Hepatocyte (in vitro differentiated cells): ENCODE results near the gene NDUFB8. TPM values are rescaled to one million over a fixed set of nuclear protein-coding genes. Genes with fewer than 3 reads are reported as not detected.

Source experiments
- DNase-seq: peaks from one replicate; pipeline ENCODE4 v3.0.0-alpha.2; 2016; ENCODE audit warnings: low spot score
- H2AFZ ChIP-seq: fragments of 200-600 bp; sonication (generic); 2 replicates; pipeline ENCODE4 v1.6.0; 2016; ENCODE audit warnings: antibody characterized with exemption, mild to moderate bottlenecking
- H3K27ac ChIP-seq: fragments of 200-600 bp; sonication (generic); 2 replicates; pipeline ENCODE4 v1.5.1; 2016; ENCODE audit warnings: mild to moderate bottlenecking
- H3K27me3 ChIP-seq: fragments of 200-600 bp; sonication (generic); 2 replicates; pipeline ENCODE4 v1.6.1; 2016
- H3K36me3 ChIP-seq: fragments of 200-600 bp; sonication (generic); replicated peaks from 2 replicates; pipeline ENCODE4 v1.5.1; 2016; ENCODE audit warnings: low read depth; ENCODE audit not compliant: insufficient read depth
- H3K4me1 ChIP-seq: fragments of 200-600 bp; sonication (generic); 2 replicates; pipeline ENCODE4 v1.5.1; 2016; ENCODE audit warnings: mild to moderate bottlenecking, moderate library complexity; ENCODE audit not compliant: insufficient read depth
- H3K4me2 ChIP-seq: fragments of 200-600 bp; sonication (generic); 2 replicates; pipeline ENCODE4 v1.6.0; 2016
- H3K4me3 ChIP-seq: fragments of 200-600 bp; sonication (generic); 2 replicates; pipeline ENCODE4 v1.5.1; 2016; ENCODE audit warnings: mild to moderate bottlenecking
- H3K79me2 ChIP-seq: fragments of 200-600 bp; sonication (generic); 2 replicates; pipeline ENCODE4 v1.6.0; 2017; ENCODE audit warnings: mild to moderate bottlenecking
- H3K9me2 ChIP-seq: fragments of 200-600 bp; sonication (generic); replicated peaks from 2 replicates; pipeline ENCODE4 v1.6.0; 2017; ENCODE audit warnings: mild to moderate bottlenecking; ENCODE audit not compliant: insufficient read depth
- H3K9me3 ChIP-seq: fragments of 200-600 bp; sonication (generic); 2 replicates; pipeline ENCODE4 v1.5.1; 2016; ENCODE audit warnings: low read depth, mild to moderate bottlenecking
- H4K20me1 ChIP-seq: fragments of 200-600 bp; sonication (generic); 2 replicates; pipeline ENCODE4 v1.6.0; 2016; ENCODE audit warnings: mild to moderate bottlenecking; ENCODE audit not compliant: insufficient read depth, poor library complexity, severe bottlenecking
- EZH2 ChIP-seq: fragments of 200-600 bp; sonication (generic); IDR thresholded peaks from 2 replicates; pipeline ENCODE4 v1.6.1; 2016; ENCODE audit warnings: antibody characterized with exemption, mild to moderate bottlenecking, borderline replicate concordance
- EZH2phosphoT487 ChIP-seq: fragments of 200-600 bp; sonication (generic); IDR thresholded peaks from one replicate; pipeline ENCODE4 v1.6.1; 2018; ENCODE audit warnings: antibody characterized with exemption, mild to moderate bottlenecking, low read depth, moderate library complexity; ENCODE audit not compliant: unreplicated experiment, severe bottlenecking
- WGBS: methylation state at CpG from one replicate; pipeline ENCODE4 v1.1.6; 2016; ENCODE audit warnings: low lambda C conversion rate; ENCODE audit errors: missing lambda C conversion rate; 5-methylcytosine and 5-hydroxymethylcytosine counted together
- polyA plus RNA-seq: library from polyadenylated mRNA; unstranded; fragments of >200 nt; fragmentation: Nextera tagmentation; extraction: Ambion mirVana; gene quantifications from 2 replicates; pipeline ENCODE4 v1.2.1, GENCODE V29; 2016
- total RNA-seq: library from RNA; depleted of rRNA; stranded (reverse); fragments of >200 nt; gene quantifications from 2 replicates; pipeline ENCODE4 v1.2.3, GENCODE V29; 2014
- TF ChIP-seq, protein P1 (sequence below): fragments of 200-600 bp; sonication (generic); IDR thresholded peaks from 2 replicates; pipeline ENCODE4 v1.5.1; 2016; ENCODE audit warnings: antibody characterized with exemption, mild to moderate bottlenecking; ENCODE audit not compliant: poor library complexity

NDUFB8 gene
- total and polyA plus RNA-seq, 2 experiments from 2014 or later: 124 to 355 TPM

DNA sequence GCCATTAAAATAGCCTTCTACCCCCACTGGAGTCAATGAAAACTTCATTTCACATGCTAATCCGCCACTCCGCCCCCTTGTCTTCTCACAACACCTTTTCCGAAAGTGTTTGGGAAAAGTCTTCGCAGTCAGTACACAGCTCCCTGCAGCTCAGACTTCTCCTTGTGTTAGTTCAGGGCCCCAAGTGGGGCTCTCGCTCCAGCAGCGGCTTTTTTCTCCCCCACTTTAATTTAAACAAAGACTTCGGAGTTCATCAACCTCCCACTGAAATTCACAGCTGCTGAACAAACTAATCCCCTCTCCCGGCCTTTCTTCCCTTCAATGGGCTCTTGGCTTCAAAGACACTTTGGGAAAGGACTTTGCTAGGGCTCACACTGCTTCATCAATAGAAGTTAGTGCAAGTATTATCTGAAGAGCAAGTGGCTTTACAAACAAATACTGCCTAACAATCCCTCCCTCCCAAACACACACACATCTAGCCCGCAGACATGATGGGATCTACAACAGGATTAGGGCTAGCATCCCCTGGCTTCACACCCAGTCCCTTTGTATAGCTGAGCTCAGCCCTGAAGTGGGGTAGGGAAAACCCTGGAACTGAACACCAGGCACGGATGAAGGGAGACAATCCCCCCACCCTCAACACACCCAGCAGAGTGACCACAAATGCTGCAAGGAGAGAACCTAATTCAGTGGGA, 43.7 kb downstream of the NDUFB8 start:
- H3K36me3 ChIP-seq: no peaks in the 10 kb centered on the region
- whole genome bisulfite sequencing: 58% methylated on average over 10 of the region's 10 CpGs
- H3K27me3 ChIP-seq: peaks cover 25% of the 10 kb centered on the region

GRCh38 chr10:100485366-100485765, 44.3 kb downstream of the NDUFB8 start:
- DNase-seq: no peak
- WGBS: 55% methylated on average over 8 of the region's 8 CpGs
- no peak overlapping the region for H3K4me2 ChIP-seq
- H3K27me3 ChIP-seq: peaks cover 31% of the 10 kb centered on the region
- no peaks in the 10 kb centered on the region for H3K9me2 ChIP-seq
- H3K79me2 ChIP-seq: no peaks in the 10 kb centered on the region
- no peak overlapping the region for H3K27ac ChIP-seq
- H4K20me1 ChIP-seq: no peaks in the 10 kb centered on the region
- H3K9me3 ChIP-seq: no peaks in the 10 kb centered on the region
- no peak overlapping the region for H2AFZ ChIP-seq
- TF ChIP-seq, protein P1, sequence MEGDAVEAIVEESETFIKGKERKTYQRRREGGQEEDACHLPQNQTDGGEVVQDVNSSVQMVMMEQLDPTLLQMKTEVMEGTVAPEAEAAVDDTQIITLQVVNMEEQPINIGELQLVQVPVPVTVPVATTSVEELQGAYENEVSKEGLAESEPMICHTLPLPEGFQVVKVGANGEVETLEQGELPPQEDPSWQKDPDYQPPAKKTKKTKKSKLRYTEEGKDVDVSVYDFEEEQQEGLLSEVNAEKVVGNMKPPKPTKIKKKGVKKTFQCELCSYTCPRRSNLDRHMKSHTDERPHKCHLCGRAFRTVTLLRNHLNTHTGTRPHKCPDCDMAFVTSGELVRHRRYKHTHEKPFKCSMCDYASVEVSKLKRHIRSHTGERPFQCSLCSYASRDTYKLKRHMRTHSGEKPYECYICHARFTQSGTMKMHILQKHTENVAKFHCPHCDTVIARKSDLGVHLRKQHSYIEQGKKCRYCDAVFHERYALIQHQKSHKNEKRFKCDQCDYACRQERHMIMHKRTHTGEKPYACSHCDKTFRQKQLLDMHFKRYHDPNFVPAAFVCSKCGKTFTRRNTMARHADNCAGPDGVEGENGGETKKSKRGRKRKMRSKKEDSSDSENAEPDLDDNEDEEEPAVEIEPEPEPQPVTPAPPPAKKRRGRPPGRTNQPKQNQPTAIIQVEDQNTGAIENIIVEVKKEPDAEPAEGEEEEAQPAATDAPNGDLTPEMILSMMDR: no peak
- no peak for TF ChIP-seq EZH2
- TF ChIP-seq EZH2phosphoT487: no peak
- no peaks in the 10 kb centered on the region for H3K36me3 ChIP-seq
- no peak overlapping the region for H3K4me3 ChIP-seq
- peaks cover 11% of the 10 kb centered on the region for H3K4me1 ChIP-seq

More for the DNA sequence above, 43.7 kb downstream of the NDUFB8 start:
- no peak for TF ChIP-seq EZH2phosphoT487
- TF ChIP-seq, protein P1: no peak
- Histone ChIP-seq H3K4me1 (peaks cover 11% of the 10 kb centered on the region), H3K9me3 (no peaks in the 10 kb centered on the region), H3K4me3 (no peak overlapping the region), H3K27ac (no peak overlapping the region), H2AFZ (no peak overlapping the region), H3K9me2 (no peaks in the 10 kb centered on the region), H3K79me2 (no peaks in the 10 kb centered on the region), H3K4me2 (no peak overlapping the region), H4K20me1 (no peaks in the 10 kb centered on the region)
- no peak for DNase-seq

- TF ChIP-seq, protein P1: no peak
- TF ChIP-seq EZH2 (no peak), EZH2phosphoT487 (no peak)
- Histone ChIP-seq H3K36me3 (no peaks in the 10 kb centered on the region), H3K79me2 (no peaks in the 10 kb centered on the region), H3K4me2 (no peak overlapping the region), H3K9me3 (no peaks in the 10 kb centered on the region), H3K4me3 (no peak overlapping the region), H3K27me3 (peaks cover 44% of the 10 kb centered on the region), H2AFZ (no peak overlapping the region), H3K27ac (no peak overlapping the region), H3K9me2 (no peaks in the 10 kb centered on the region), H3K4me1 (peaks cover 11% of the 10 kb centered on the region), H4K20me1 (no peaks in the 10 kb centered on the region)
- DNase-seq: no peak
- 82% methylated on average over 5 of the region's 5 CpGs for WGBS
Observed at GRCh38 chr10:100483876-100484666, 45.6 kb downstream of the NDUFB8 start.
